D341Med (cell line): ENCODE measurements around the gene KCTD7.
A peak's percentile ranks its signal among the peaks of the same experiment; 100 is the strongest.
"Not testable (repeated sequence)": the region's sequence is repeated elsewhere in the genome, so short reads cannot be mapped to it uniquely, and the experiment has no call there.

Source experiments
- DNase-seq: peaks from one replicate; pipeline ENCODE4 v3.0.0; 2012; ENCODE audit warnings: low spot score

The KCTD7 gene

DNA sequence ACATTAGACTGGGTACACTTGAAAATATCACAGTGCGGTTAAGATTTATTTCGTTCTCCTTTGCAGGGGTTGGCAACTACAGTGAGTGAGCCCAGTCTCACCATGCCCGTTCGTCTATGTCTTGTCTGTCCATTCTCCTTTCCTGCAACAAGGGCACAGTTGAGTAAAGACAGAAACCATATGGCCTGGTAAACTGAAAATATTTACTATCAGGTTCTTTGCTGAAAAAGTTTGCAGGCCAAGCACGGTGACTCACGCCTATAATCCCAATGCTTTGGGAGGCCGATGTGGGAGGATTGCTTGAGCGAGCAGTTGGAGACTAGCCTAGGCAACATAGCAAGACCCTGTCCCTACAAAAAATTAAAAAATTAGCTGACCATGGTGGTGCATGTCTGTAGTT, 11.4 kb upstream of the KCTD7 start:
- no peak for DNase-seq

DNA sequence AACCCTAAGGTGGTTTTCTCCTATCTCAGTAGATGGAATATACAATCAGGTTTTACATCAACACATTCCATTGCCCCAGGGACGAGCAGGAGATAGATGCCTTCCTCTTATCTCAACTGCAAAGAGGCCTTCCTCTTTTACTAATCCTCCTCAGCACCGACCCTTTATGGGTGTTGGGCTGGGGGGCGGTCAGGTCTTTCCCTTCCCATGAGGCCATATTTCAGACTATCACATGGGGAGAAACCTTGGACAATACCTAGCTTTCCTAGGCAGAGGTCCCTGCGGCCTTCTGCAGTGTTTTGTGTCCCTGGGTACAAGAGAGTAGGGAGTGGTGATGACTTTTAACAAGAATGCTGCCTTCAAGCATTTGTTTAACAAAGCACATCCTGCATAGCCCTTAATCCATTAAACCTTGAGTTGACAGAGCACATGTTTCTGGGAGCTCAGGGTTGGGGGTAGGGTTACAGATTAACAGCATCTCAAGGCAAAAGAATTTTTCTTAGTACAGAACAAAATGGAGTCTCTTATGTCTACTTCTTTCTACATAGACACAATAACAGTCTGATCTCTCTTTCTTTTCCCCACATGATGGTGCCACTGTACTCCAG, 9.2 kb upstream of the KCTD7 start:
- not testable (repeated sequence) for DNase-seq

DNA sequence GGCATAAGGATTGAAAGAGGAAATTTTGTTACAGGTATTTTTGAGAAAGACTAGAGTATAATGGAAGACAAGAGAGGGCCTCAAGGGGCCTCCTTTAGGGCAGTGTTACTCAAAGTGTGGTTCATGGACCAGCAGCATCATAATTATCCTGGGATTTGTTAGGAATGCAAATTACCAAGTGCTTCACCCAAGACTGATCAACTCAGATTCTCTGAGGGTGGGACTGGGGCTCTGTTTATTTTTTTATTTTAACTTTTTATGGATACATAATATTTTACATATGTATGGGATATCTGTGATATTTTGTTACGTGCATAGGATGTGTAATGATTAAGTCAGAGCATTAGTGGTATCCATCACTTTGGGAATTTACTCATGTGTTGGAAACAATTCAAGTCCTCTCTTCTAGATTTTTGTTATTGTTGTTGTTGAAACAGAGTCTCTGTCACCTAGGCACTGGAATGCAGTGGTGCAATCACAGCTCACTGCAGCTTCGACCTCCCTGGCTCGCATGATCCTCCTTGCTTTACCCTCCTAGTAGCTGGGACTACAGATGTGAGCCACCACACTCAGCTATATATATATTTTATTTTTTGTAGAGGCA, 2.2 kb upstream of the KCTD7 start:
- no peak for DNase-seq

DNA sequence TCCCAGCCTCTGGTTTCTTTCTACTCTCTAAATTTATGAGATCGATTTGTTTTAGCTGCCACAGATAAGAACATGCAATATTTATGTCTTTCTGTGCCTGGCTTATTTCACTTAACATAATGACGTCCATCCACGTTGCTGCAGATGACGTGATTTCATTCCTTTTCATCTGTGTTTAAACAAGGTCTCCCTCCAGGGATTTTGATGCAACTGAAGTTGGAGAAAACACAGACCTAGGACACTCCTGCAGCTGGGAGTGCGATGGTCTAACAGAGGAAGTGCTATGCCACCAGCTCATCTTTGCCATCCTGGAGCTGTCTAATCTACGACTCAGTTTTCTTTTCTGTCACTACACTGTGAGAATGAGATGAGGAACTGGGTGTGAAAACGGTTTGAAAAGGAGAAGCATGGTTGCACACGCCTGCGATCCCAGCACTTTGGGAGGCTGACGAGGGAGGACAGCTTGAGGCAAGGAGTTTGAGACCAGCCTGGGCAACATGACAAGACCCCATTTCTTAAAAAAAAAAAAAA, 1.5 kb upstream of the KCTD7 start:
- no peak for DNase-seq

DNA sequence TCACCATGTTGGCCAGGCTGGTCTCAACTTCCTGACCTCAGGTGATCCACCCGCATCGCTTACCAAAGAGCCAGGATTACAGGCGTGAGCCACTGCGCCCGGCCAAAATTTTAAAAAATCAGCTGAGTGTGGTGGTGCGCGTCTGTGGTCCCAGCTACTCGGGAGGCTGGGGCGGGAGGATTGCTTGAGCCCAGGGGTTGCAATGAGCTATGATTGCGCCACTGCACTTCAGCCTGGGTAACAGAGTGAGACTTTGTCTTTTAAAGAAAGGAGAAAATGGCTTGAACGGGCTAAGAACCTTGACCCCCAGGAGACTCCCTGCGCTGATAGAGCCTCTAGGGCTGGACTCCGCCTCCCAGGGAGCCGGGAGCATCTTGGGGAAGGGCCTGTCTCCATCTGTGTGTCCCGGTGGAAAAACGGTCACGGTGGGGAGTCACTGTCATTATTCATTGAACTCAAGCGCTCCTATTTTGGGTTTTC, 760 bp upstream of the KCTD7 start:
- no peak for DNase-seq

DNA sequence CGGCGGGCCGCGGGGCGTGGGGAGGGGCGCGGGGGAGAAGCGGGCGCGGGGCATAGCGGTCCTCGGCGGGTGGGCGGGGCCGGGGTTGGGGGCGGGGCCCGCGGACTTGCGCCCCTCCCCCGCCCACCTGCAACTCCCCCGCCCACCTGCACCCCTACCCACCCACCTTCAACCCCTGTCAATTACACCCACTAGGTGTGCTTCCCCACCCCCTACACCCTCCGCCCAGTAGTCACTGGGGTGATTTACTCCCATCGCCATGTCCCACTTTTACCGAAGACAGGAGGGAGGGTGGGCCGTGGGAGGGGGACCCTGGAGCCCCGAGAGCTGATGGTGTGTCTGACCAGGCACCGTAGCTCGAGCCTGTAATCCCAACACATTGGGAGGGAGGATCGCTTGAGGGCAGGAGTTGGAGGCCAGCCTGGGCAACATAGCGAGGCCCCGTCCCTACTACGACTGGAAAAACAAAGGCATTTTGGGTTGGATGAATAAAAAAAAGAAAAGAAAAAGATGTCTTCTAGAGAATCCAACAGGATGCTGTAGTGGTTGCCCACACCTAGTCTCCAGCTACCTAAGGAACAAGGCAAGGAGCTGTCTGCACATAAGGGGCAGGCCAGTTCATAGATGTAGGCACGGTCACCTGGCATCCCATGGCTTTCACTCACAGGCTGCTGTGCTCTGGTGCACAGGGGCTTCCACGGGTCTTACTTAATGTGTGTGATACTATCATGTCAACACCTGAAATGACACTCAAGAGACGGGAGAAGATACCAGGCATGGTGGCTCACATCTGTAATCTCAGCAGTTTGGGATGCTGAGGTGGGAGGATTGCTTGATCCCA, 761 bp downstream of the KCTD7 start:
- peak; percentile 85 for DNase-seq

DNA sequence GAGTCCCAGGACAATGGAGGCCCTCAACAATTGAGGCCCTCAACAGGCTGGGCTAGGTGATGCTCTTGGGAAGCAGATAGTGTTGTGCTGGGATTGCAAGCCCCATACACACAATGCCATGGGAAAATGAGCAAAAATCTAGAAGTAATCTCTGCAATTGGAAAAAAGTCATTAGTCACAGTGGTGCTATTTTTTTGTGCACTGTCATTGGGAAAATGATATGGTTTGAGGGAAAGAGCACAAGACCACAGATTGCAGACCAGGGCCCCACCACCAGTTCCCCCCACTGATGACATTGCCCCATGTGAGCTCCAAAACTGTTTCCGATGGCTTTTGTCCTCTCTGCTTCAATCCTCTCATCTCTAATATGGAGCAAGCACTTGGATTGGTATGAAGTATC, 1.9 kb downstream of the KCTD7 start:
- DNase-seq = no peak

DNA sequence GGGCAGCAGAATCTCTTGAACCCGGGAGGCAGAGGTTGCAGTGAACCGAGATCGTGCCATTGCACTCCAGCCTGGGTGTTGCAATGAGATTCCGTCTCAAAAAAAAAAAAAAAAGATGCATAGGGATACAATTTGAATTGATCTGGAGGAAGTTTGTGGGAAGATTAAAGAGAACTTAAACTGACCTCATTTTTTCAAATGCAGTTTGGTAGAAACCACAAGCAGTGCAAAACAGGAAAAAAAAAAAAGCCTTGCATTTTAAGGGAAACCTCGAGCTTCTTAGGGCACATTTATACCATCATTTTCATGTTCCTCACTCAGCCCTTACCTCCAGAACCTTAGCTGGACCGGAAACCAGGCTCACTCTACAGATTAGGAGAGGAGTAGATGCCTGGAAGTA, 2.8 kb downstream of the KCTD7 start:
- no peak for DNase-seq

DNA sequence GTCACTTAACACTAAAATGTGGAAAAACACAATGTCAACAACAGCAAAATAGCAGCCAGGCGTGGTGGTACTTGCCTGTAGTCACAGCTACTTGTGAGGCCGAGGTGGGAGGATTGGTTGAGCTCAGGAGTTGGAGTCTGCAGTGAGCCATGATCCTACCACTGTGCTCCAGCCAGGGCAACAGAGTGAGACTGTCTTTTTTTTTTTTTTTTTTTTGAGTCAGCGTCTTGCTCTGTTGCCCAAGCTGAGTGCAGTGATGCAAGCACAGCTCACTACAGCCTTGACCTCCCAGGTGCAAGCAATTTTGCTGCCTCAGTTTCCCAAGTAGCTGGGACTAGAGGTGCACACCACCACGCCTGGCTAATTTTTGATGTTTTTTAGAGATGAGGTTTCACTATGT, 6.1 kb downstream of the KCTD7 start:
- DNase-seq = no peak

DNA sequence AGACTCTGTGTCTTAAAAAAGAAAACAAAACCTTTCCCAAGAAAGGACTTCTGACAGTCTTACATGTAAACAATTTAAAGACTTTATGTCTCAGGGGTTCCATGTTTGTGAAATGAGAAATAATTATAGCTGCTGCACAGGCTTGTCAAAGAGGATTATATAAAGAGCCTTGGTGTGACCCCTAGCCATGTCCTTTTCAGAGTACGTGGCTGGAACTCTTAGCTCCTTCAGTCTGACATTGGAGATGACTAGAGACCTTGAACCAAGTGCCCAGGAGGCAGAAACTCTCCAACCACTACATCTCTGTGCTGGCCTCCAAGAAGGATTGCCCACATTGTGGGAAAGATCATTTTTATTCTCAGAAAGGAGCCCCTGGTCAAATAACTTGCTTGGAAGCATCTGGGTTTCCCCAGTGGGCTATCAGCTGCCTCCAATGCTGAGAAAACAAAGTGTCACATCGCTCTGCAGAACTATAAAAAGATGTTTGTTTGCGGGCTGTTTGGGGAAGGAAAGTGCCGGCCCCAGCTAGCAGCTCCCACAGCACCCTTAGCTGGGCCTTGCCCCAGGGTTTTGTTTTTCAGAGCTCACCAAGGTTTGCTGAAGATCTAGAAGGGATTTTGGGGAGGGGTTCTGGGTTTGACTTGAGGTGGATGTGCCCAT, 6.8 kb downstream of the KCTD7 start:
- DNase-seq = not testable (repeated sequence)

DNA sequence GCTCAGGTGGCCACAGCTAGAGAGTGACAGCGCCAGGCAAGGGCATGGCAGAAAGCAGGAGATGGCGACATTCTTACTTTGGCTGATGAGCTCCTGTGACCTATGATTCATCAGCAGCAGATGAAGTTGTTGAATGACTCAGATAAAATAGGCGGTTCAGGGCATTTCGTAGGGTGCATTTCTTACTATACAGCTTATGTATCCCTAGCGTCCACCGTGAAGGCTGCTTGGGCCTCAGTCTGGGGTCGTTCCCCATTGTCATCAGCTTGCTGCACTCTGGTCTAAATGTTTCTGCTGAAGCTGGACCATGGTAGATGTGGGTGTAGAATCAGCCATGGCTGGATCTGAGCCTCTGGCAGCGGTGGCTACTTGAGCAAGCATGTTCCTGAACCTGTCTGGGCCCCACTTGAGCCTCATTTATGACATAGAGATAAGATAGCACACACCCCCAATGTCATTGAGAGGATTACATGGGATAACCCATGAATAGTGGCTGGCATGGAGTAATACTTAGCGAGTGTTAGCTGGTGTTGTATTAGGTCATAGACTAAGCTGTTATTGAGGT, 7.4 kb downstream of the KCTD7 start:
- not testable (repeated sequence) for DNase-seq

DNA sequence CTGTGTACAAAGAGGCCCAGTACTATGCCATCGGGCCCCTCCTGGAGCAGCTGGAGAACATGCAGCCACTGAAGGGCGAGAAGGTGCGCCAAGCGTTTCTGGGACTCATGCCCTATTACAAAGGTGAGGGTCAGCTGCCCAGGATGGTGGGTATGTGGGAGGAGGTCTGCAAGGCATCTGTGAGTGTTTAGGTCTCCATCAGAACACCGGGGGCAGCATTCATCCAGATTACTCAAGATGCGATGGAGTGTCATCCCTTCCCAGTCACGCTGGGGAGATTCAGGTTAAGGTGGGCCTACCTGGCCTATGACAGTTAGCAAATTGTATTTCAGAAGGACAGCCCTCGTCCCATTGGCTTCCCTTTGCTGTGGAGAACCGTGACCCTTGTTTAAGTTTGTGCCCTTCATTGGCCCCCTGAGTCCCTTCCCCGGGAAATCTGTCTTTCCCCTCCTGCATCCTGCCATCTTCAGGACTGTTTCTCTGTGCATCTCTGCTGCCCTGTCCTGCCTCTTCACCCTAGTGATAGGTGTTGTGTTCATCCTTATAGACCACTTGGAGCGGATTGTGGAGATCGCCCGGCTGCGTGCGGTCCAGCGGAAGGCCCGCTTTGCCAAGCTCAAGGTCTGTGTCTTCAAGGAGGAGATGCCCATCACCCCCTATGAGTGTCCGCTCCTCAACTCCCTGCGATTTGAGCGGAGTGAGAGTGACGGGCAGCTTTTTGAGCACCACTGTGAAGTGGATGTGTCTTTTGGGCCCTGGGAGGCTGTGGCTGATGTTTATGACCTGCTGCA, 9.8 kb downstream of the KCTD7 start:
- DNase-seq = no peak

DNA sequence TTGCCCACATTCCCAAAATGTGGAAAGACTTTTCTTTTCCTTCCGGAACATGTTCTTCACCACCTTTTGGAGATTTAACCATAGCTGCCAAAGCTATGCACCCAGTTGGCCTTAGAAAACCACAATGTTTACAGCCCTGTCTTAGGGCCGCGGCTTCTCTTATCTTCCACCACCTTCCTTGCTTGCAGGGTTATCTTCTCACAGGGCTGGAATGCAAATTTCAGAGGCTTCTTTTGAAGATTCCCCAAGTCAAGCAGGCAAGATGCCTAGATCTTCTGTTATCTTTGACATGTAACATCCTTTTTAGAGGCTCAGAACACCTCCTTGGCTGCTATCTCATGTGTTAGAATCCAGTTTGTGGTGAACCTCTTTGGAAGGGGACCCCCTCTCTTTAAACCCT, 11.1 kb downstream of the KCTD7 start:
- no peak for DNase-seq

DNA sequence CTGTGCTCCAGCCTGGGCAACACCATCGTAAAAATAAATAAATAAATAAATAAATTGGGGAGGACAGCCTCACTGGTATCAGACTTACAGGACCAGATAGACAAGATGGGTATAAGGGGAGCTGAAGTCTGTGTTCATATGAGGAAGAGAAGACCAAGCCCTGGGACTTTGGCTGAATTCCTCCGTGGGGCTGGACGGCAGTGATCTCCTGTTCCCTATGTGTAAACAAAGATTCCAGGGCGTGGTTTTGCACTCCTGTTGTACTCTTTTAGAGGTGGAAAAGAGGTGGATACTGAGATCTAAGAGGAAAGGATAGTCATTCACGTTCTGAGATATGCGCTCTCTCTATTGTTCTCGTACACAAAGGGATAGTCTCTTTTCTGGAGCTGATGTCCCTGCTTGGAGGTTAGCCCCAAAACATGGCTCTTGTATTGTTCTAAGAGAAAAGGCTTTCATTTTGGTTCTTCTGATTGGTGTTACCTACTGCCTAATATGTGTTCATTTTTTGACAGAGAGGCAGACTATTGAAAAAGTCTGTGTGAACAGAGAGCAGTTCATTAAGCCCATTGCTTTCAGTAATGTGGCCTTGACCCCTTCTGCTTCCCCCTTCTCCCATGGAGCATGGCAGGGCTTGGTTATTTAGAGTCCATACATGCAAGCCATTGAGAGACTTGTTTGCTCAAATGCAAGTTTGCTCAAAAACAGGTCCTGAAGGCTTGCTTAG, 12.3 kb downstream of the KCTD7 start:
- no peak for DNase-seq

DNA sequence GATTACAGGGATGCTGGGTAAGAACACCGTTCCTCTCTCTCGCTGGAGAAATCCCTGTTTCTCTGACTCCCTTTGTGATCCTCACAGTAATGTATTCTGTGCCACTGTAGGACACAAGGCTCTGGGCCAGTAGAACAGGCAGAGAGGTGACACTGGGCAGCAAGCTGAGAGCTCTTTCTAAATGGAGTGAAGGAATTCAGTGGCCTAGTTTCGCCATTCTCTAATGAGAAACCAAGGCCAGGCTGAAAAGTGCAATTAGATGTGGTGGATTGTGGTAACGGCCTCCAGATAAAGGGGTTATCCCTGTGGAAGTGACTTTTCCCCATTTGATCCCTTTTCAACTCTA, 12.8 kb downstream of the KCTD7 start:
- no peak for DNase-seq

DNA sequence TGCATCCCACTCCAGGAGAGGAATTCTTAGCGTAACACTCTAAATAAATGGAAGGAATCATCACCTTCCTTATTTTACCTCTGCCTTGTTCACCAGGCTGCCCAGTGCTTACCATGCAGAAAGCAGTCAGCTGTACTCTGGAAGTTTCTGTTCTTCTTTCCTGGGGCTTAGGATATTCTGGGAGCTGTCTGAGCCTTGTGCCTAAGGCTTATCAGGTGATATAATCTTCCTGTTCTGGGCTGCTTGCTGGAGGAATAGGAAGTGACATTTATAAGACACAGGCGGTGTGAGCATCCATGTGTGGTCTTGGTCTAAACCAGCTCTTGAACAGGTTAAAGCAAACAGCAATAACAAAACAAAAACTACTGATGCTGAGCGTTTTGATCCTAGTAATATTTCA, 13.5 kb downstream of the KCTD7 start:
- no peak for DNase-seq

DNA sequence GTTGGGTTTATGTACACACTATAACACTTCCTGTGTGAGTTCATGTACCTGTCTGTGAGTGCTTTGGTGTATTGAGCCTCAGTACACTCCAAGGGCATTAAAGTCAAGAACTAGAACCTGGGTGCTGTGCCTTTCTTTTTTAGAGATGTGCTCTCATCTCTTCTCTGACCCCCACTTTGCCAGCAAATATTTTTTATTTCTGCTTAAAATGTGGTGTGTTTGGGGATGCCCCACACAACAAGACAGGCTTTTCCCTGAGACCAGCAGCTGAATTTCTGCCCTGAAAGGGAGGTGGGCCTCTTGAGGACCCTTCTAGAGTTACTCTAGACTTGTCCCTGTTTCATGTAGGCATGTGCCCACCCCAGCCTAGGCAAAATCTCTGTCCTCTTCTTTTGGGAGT, 14.3 kb downstream of the KCTD7 start:
- DNase-seq = no peak

DNA sequence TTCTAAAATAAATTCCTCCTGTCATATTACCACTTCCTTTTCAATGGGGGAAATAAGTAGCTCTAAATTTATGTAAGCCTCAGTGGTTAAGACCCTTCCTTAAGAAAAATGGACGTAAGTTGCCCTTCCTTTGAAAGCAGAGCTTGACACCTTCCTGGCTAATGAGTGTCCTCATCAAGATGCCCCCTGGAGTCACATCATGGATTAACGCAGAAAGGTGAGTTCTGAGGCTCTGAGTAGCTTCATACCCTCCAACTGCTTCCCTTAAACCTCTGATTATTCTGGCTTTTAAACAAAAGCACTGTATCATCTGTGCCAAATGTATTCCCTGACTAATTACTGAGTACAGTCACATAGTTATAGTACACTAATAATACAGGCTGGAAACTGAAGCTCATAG, 14.7 kb downstream of the KCTD7 start:
- no peak for DNase-seq

DNA sequence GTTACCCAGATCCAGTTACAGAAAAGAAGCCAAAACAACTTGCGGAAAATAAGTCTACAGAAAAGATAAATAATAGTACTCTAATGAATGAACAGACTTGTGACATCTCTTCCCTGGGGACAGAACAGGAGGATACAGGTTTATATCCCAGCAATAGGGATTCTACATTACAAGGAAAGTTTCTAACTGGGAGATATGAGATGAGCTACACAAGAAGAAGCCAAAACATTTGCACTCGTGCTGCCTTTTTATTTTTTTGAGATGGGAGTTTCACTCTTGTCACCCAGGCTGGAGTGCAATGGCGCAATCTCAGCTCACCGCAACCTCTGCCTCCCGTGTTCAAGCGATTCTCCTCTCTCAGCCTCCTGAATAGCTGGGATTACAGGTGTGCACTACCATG, 22.3 kb downstream of the KCTD7 start:
- DNase-seq = not testable (repeated sequence)

DNA sequence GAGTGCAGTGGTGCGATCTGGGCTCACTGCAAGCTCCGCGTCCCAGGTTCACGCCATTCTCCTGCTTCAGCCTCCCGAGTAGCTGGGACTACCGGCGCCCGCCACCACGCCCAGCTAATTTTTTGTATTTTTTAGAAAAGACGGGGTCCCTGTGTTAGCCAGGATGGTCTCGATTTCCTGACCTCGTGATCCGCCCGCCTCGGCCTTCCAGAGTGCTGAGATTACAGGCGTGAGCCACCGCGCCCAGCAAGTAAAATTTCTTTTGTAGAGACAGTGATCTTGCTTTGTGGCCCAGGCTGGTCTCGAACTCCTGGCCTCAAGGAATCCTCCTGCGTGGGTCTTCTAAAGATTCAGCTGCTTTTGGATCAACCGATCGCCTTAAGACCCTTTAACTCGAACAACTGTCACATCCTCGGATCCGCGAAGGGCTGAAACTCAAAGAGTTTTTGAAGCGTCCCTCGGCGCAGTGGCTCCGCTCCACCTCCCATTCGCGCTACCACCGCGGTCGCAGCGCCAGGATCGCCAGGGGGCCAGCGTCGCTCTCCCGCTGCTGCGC, 25.1 kb downstream of the KCTD7 start:
- DNase-seq = not testable (repeated sequence)
